ENCODE data around the gene IGFBP5. TPM values are rescaled to one million over a fixed set of nuclear protein-coding genes. Genes with fewer than 3 reads are reported as not detected.

The IGFBP5 gene
- total and polyA plus RNA-seq, 4 donors, result 2.3 to 43.4 (median 14.4) TPM

DNA sequence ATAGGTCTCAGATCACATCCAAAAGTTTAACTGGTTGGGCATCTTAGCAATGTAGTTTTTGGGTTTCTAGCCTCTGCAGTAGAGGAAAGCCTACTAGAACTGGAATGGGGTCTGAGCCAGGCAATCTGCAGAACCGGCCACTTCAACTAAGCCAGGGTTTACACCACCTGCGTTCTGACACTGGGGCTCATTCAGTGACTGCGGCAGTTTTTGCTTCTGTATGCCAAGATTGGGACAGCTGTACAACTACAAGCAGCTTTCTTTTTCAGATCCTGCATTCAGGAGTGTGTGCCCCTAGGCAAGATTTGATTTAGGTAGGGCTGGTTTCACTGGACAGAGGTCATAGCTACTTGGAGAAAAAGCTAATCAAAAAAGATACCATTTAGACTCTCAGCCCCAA is 43.7 kb upstream of the IGFBP5 start:
- Histone ChIP-seq H3K4me1 (ENCODE audit: control insufficient read depth in 4 of 4, insufficient read depth in 4 of 4, low read length in 3 of 4) (peaks cover 6 to 20% (median 14%) of the 10 kb centered on the region in 4 donors), H3K36me3 (ENCODE audit: control insufficient read depth in 4 of 4, insufficient read depth in 3 of 4, low read depth in 1 of 4, low read length in 3 of 4) (no peaks in the 10 kb centered on the region), H3K4me3 (ENCODE audit: low read depth in 1 of 3, low read length in 3 of 3) (no peak overlapping the region), H3K27ac (ENCODE audit: low read depth in 1 of 2, low read length in 2 of 2) (no peak overlapping the region), H3K9me3 (ENCODE audit: control insufficient read depth in 4 of 4, low read length in 3 of 4) (no peaks in the 10 kb centered on the region), H3K9ac (ENCODE audit: low read depth in 1 of 2, low read length in 2 of 2) (no peak overlapping the region), H3K27me3 (ENCODE audit: control insufficient read depth in 4 of 4, insufficient read depth in 4 of 4, low read length in 3 of 4) (no peaks in the 10 kb centered on the region)
- 81% methylated on average over 3 of the region's 3 CpGs for WGBS
- no peak for DNase-seq (ENCODE audit: low spot score)
- TF ChIP-seq YY1 (IDR thresholded peaks at IDR 0.05), result no peak
- TF ChIP-seq RXRA (IDR thresholded peaks at IDR 0.05), result no peak
- TF ChIP-seq, protein P1, sequence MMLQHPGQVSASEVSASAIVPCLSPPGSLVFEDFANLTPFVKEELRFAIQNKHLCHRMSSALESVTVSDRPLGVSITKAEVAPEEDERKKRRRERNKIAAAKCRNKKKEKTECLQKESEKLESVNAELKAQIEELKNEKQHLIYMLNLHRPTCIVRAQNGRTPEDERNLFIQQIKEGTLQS (IDR thresholded peaks at IDR 0.05), result no peak
- no peak for TF ChIP-seq HNF4G (IDR thresholded peaks at IDR 0.05)
- no peak for TF ChIP-seq RAD21 (IDR thresholded peaks at IDR 0.05)
- TF ChIP-seq FOXA2 (IDR thresholded peaks at IDR 0.05), result no peak
- no peak for TF ChIP-seq EGR1 (IDR thresholded peaks at IDR 0.05; ENCODE audit: low read depth in 2 of 2)
- TF ChIP-seq TAF1 (conservative IDR thresholded peaks at IDR 0.05), result no peak
- no peak for TF ChIP-seq SP1 (IDR thresholded peaks at IDR 0.05)
- no peak for TF ChIP-seq JUND (IDR thresholded peaks at IDR 0.05)
- TF ChIP-seq GABPA (IDR thresholded peaks at IDR 0.05 in 1 of 2, conservative IDR thresholded peaks at IDR 0.05 in 1 of 2), result no peak
- no peak for TF ChIP-seq FOXA1 (IDR thresholded peaks at IDR 0.05)
- TF ChIP-seq, protein P2, sequence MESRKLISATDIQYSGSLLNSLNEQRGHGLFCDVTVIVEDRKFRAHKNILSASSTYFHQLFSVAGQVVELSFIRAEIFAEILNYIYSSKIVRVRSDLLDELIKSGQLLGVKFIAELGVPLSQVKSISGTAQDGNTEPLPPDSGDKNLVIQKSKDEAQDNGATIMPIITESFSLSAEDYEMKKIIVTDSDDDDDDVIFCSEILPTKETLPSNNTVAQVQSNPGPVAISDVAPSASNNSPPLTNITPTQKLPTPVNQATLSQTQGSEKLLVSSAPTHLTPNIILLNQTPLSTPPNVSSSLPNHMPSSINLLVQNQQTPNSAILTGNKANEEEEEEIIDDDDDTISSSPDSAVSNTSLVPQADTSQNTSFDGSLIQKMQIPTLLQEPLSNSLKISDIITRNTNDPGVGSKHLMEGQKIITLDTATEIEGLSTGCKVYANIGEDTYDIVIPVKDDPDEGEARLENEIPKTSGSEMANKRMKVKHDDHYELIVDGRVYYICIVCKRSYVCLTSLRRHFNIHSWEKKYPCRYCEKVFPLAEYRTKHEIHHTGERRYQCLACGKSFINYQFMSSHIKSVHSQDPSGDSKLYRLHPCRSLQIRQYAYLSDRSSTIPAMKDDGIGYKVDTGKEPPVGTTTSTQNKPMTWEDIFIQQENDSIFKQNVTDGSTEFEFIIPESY (IDR thresholded peaks at IDR 0.05), result no peak
- TF ChIP-seq, protein P3, sequence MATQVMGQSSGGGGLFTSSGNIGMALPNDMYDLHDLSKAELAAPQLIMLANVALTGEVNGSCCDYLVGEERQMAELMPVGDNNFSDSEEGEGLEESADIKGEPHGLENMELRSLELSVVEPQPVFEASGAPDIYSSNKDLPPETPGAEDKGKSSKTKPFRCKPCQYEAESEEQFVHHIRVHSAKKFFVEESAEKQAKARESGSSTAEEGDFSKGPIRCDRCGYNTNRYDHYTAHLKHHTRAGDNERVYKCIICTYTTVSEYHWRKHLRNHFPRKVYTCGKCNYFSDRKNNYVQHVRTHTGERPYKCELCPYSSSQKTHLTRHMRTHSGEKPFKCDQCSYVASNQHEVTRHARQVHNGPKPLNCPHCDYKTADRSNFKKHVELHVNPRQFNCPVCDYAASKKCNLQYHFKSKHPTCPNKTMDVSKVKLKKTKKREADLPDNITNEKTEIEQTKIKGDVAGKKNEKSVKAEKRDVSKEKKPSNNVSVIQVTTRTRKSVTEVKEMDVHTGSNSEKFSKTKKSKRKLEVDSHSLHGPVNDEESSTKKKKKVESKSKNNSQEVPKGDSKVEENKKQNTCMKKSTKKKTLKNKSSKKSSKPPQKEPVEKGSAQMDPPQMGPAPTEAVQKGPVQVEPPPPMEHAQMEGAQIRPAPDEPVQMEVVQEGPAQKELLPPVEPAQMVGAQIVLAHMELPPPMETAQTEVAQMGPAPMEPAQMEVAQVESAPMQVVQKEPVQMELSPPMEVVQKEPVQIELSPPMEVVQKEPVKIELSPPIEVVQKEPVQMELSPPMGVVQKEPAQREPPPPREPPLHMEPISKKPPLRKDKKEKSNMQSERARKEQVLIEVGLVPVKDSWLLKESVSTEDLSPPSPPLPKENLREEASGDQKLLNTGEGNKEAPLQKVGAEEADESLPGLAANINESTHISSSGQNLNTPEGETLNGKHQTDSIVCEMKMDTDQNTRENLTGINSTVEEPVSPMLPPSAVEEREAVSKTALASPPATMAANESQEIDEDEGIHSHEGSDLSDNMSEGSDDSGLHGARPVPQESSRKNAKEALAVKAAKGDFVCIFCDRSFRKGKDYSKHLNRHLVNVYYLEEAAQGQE (IDR thresholded peaks at IDR 0.05), result no peak
- TF ChIP-seq, protein P4, sequence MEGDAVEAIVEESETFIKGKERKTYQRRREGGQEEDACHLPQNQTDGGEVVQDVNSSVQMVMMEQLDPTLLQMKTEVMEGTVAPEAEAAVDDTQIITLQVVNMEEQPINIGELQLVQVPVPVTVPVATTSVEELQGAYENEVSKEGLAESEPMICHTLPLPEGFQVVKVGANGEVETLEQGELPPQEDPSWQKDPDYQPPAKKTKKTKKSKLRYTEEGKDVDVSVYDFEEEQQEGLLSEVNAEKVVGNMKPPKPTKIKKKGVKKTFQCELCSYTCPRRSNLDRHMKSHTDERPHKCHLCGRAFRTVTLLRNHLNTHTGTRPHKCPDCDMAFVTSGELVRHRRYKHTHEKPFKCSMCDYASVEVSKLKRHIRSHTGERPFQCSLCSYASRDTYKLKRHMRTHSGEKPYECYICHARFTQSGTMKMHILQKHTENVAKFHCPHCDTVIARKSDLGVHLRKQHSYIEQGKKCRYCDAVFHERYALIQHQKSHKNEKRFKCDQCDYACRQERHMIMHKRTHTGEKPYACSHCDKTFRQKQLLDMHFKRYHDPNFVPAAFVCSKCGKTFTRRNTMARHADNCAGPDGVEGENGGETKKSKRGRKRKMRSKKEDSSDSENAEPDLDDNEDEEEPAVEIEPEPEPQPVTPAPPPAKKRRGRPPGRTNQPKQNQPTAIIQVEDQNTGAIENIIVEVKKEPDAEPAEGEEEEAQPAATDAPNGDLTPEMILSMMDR (IDR thresholded peaks at IDR 0.05; ENCODE audit: low read depth, low read length, missing input control), result no peak
- TF ChIP-seq NR2F2 (IDR thresholded peaks at IDR 0.05), result no peak
- no peak for TF ChIP-seq HNF4A (conservative IDR thresholded peaks at IDR 0.05)

DNA sequence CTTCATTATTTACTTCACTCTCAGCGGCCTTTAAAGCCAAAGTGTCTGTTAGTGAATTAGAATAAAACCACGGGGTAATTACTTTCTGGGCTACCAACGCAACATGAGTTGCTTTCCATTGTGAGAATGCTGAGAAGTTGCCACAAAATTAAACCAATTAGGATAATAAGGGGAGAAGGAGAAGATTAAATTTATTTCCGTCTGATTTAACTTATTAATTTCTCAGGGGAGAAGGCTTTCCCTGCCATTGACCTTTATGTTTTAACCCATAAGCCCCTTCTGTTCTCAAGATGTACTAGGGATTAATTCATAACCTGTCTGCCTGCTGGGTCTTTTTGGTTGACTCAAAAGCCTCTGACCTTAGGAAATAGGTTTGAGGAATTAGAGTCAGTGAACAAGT is 42.3 kb upstream of the IGFBP5 start:
- Histone ChIP-seq H3K9ac (ENCODE audit: low read depth in 1 of 2, low read length in 2 of 2) (no peak overlapping the region), H3K4me3 (ENCODE audit: low read depth in 1 of 3, low read length in 3 of 3) (no peak overlapping the region), H3K27ac (ENCODE audit: low read depth in 1 of 2, low read length in 2 of 2) (no peak overlapping the region), H3K36me3 (ENCODE audit: control insufficient read depth in 4 of 4, insufficient read depth in 3 of 4, low read depth in 1 of 4, low read length in 3 of 4) (no peaks in the 10 kb centered on the region), H3K27me3 (ENCODE audit: control insufficient read depth in 4 of 4, insufficient read depth in 4 of 4, low read length in 3 of 4) (no peaks in the 10 kb centered on the region), H3K4me1 (ENCODE audit: control insufficient read depth in 4 of 4, insufficient read depth in 4 of 4, low read length in 3 of 4) (peaks cover 6 to 20% (median 14%) of the 10 kb centered on the region in 4 donors), H3K9me3 (ENCODE audit: control insufficient read depth in 4 of 4, low read length in 3 of 4) (no peaks in the 10 kb centered on the region)
- DNase-seq (ENCODE audit: low spot score), result no peak
- WGBS, result 89% methylated on average over 4 of the region's 4 CpGs
- TF ChIP-seq EGR1 (IDR thresholded peaks at IDR 0.05; ENCODE audit: low read depth in 2 of 2), result no peak
- TF ChIP-seq, protein P1 (IDR thresholded peaks at IDR 0.05), result no peak
- no peak for TF ChIP-seq NR2F2 (IDR thresholded peaks at IDR 0.05)
- TF ChIP-seq, protein P3 (IDR thresholded peaks at IDR 0.05), result no peak
- TF ChIP-seq SP1 (IDR thresholded peaks at IDR 0.05), result no peak
- TF ChIP-seq, protein P4 (IDR thresholded peaks at IDR 0.05; ENCODE audit: low read depth, low read length, missing input control), result no peak
- TF ChIP-seq RAD21 (IDR thresholded peaks at IDR 0.05), result no peak
- no peak for TF ChIP-seq TAF1 (conservative IDR thresholded peaks at IDR 0.05)
